Muscle of leg (tissue), 11 donors: ENCODE measurements around the gene PLA2G10. TPM values are rescaled to one million over a fixed set of nuclear protein-coding genes. Genes with fewer than 3 reads are reported as not detected.
"Not testable (repeated sequence)": the region's sequence is repeated elsewhere in the genome, so short reads cannot be mapped to it uniquely, and the experiment has no call there.

Source experiments
- DNase-seq: peaks from one replicate; pipeline ENCODE4 v3.0.0; 2013
- H3K27ac ChIP-seq: one replicate; pipeline ENCODE4 v1.5.1; 2013; ENCODE audit warnings: mild to moderate bottlenecking, low read length, control low read depth
- H3K27me3 ChIP-seq: one replicate; pipeline ENCODE4 v1.6.1; 2013; ENCODE audit warnings: low read length; ENCODE audit not compliant: control insufficient read depth, insufficient read depth
- H3K36me3 ChIP-seq: one replicate; pipeline ENCODE4 v1.6.1; 2013; ENCODE audit warnings: low read length; ENCODE audit not compliant: control insufficient read depth, insufficient read depth
- H3K4me1 ChIP-seq: one replicate; pipeline ENCODE4 v1.6.1; 2013; ENCODE audit warnings: low read length; ENCODE audit not compliant: control insufficient read depth, insufficient read depth
- H3K4me3 ChIP-seq: one replicate; pipeline ENCODE4 v1.5.1; 2013; ENCODE audit warnings: low read length, control low read depth
- H3K9me3 ChIP-seq: replicated peaks from 2 replicates; pipeline ENCODE4 v1.6.1; 2013; ENCODE audit warnings: low read depth, low read length; ENCODE audit not compliant: control insufficient read depth
- WGBS: methylation state at CpG from one replicate; pipeline ENCODE4 v1.1.5; 2013; ENCODE audit warnings: missing lambda C conversion rate; ENCODE audit not compliant: insufficient coverage; 5-methylcytosine and 5-hydroxymethylcytosine counted together
- polyA plus RNA-seq, 8 donors: library from polyadenylated mRNA; unstranded; fragments of 120-200 nt; gene quantifications; one replicate each; pipeline versions ENCODE4 v1.2.1 to v1.2.3, GENCODE V29; 2013; ENCODE audit warnings: inconsistent platforms in 1 of 8, low replicate concordance in 1 of 8; ENCODE audit not compliant: insufficient read length in 8 of 8, insufficient read depth in 1 of 8
- total RNA-seq: library from RNA; stranded (reverse); fragments of 120-200 nt; gene quantifications from one replicate; pipeline ENCODE4 v1.2.4, GENCODE V29; 2013

Gene PLA2G10
- total and polyA plus RNA-seq, 9 donors: 0.18 to 0.73 (median 0.45) TPM; not detected in 1

- no peak overlapping the region for H3K4me3 ChIP-seq
- no peaks in the 10 kb centered on the region for H3K27me3 ChIP-seq
- no peaks in the 10 kb centered on the region for H3K9me3 ChIP-seq
- no peak for DNase-seq
- peaks cover 52% of the 10 kb centered on the region for H3K36me3 ChIP-seq
- no peak overlapping the region for H3K27ac ChIP-seq
- no peaks in the 10 kb centered on the region for H3K4me1 ChIP-seq
- 91% methylated on average over 8 of the region's 16 CpGs for WGBS
Observed at GRCh38 chr16:14667347-14668266, 26.5 kb downstream of the PLA2G10 start.

GRCh38 chr16:14658063-14658462 lies 36.0 kb downstream of the PLA2G10 start:
- Histone ChIP-seq H3K27ac (no peak overlapping the region), H3K4me1 (no peaks in the 10 kb centered on the region), H3K4me3 (no peak overlapping the region), H3K36me3 (peaks cover 50% of the 10 kb centered on the region), H3K27me3 (no peaks in the 10 kb centered on the region), H3K9me3 (no peaks in the 10 kb centered on the region)
- no peak for DNase-seq
- WGBS: no CpG with 5 or more reads among the region's 2 CpGs

GRCh38 chr16:14652726-14653125 lies 41.4 kb downstream of the PLA2G10 start:
- DNase-seq: no peak
- 80% methylated on average over 1 of the region's 2 CpGs for WGBS

GRCh38 chr16:14650629-14651028 lies 43.5 kb downstream of the PLA2G10 start:
- WGBS: no CpG with 5 or more reads among the region's 6 CpGs
- Histone ChIP-seq H3K4me3 (no peak overlapping the region), H3K9me3 (no peaks in the 10 kb centered on the region), H3K4me1 (no peaks in the 10 kb centered on the region), H3K36me3 (peaks cover 69% of the 10 kb centered on the region), H3K27ac (no peak overlapping the region), H3K27me3 (no peaks in the 10 kb centered on the region)
- no peak for DNase-seq

More at GRCh38 chr16:14652726-14653125, 41.4 kb downstream of the PLA2G10 start:
- Histone ChIP-seq H3K27ac (no peak overlapping the region), H3K27me3 (no peaks in the 10 kb centered on the region), H3K4me3 (no peak overlapping the region), H3K4me1 (no peaks in the 10 kb centered on the region), H3K9me3 (no peaks in the 10 kb centered on the region), H3K36me3 (peaks cover 65% of the 10 kb centered on the region)

- Histone ChIP-seq H3K4me1 (no peaks in the 10 kb centered on the region), H3K27me3 (no peaks in the 10 kb centered on the region), H3K9me3 (no peaks in the 10 kb centered on the region), H3K4me3 (no peak overlapping the region), H3K36me3 (peaks cover 68% of the 10 kb centered on the region), H3K27ac (no peak overlapping the region)
- no peak for DNase-seq
- 91% methylated on average over 10 of the region's 10 CpGs for WGBS
Observed at GRCh38 chr16:14649816-14650215, 44.3 kb downstream of the PLA2G10 start.

GRCh38 chr16:14641926-14642325 lies 52.2 kb downstream of the PLA2G10 start:
- peaks cover 45% of the 10 kb centered on the region for H3K36me3 ChIP-seq
- DNase-seq: no peak
- H3K27me3 ChIP-seq: no peaks in the 10 kb centered on the region
- H3K4me3 ChIP-seq: no peak overlapping the region
- H3K27ac ChIP-seq: no peak overlapping the region
- H3K4me1 ChIP-seq: no peaks in the 10 kb centered on the region
- 86% methylated on average over 3 of the region's 7 CpGs for WGBS
- no peaks in the 10 kb centered on the region for H3K9me3 ChIP-seq

- Histone ChIP-seq H3K9me3 (no peaks in the 10 kb centered on the region), H3K36me3 (peaks cover 38% of the 10 kb centered on the region), H3K27ac (no peak overlapping the region), H3K27me3 (no peaks in the 10 kb centered on the region), H3K4me1 (no peaks in the 10 kb centered on the region), H3K4me3 (no peak overlapping the region)
- 100% methylated on average over 1 of the region's 8 CpGs for WGBS
- no peak for DNase-seq
Observed at GRCh38 chr16:14641206-14641605, 52.9 kb downstream of the PLA2G10 start.

GRCh38 chr16:14640538-14640937 lies 53.6 kb downstream of the PLA2G10 start:
- H3K27ac ChIP-seq: no peak overlapping the region
- 81% methylated on average over 5 of the region's 10 CpGs for WGBS
- DNase-seq: no peak
- no peaks in the 10 kb centered on the region for H3K9me3 ChIP-seq
- peaks cover 3% of the 10 kb centered on the region for H3K4me1 ChIP-seq
- H3K4me3 ChIP-seq: no peak overlapping the region
- peaks cover 35% of the 10 kb centered on the region for H3K36me3 ChIP-seq
- no peaks in the 10 kb centered on the region for H3K27me3 ChIP-seq

GRCh38 chr16:14636951-14637240 lies 57.2 kb downstream of the PLA2G10 start:
- not testable (repeated sequence) for DNase-seq, H3K27me3 ChIP-seq, H3K9me3 ChIP-seq, H3K27ac ChIP-seq, H3K4me3 ChIP-seq
- peaks cover 22% of the 10 kb centered on the region for H3K36me3 ChIP-seq
- WGBS: no CpG with 5 or more reads among the region's 1 CpG
- H3K4me1 ChIP-seq: peaks cover 21% of the 10 kb centered on the region

GRCh38 chr16:14636179-14636950 lies 57.7 kb downstream of the PLA2G10 start:
- WGBS: 66% methylated on average over 2 of the region's 17 CpGs
- H3K27ac ChIP-seq, H3K27me3 ChIP-seq, H3K9me3 ChIP-seq, H3K4me3 ChIP-seq, DNase-seq: not testable (repeated sequence)
- Histone ChIP-seq H3K4me1 (peaks cover 22% of the 10 kb centered on the region), H3K36me3 (peaks cover 22% of the 10 kb centered on the region)
